Endothelial cell of umbilical vein (primary cell): ENCODE results near the gene RAB31. TPM values are rescaled to one million over a fixed set of nuclear protein-coding genes. Genes with fewer than 3 reads are reported as not detected.

Experiments
- BruUV-seq: library from RNA; stranded (reverse); fragments of 400-500 nt; replicated peaks from 2 replicates; lab custom pipeline; 2021; lab: Mats Ljungman, UMichigan
- CTCF ChIA-PET: fragments of 300-600, 350-600 bp; sonication (Branson Sonifier 250); formaldehyde crosslinking; loops from one replicate; lab custom pipeline; 2021; ENCODE audit warnings: antibody characterized with exemption, inconsistent platforms; lab: Charles Lee
- POLR2A ChIA-PET: fragments of 300-600, 350-600 bp; sonication (Branson Sonifier 250); formaldehyde crosslinking; loops from one replicate; lab custom pipeline; 2021; ENCODE audit warnings: antibody characterized with exemption, inconsistent platforms; lab: Charles Lee
- DNase-seq: peaks from one replicate; pipeline ENCODE4 v3.0.0-alpha.2; 2011; ENCODE audit warnings: low read depth, low spot score
- FAIRE-seq: peaks from 2 replicates; lab custom pipeline; 2011; peaks lifted over from hg19 to GRCh38; lab: Jason Lieb, UNC
- H2AFZ ChIP-seq: 2 replicates; pipeline ENCODE4 v1.6.0; 2012; ENCODE audit warnings: low read depth, low read length, control low read depth, inconsistent platforms
- H3K27ac ChIP-seq: 2 replicates; pipeline ENCODE4 v1.5.1; 2011; ENCODE audit warnings: low read depth, mild to moderate bottlenecking, control low read depth, low read length, moderate library complexity; ENCODE audit not compliant: insufficient read depth
- H3K27me3 ChIP-seq, 2 experiments: 2 replicates each; pipeline versions ENCODE4 v1.6.0 to v1.6.1; 2011; ENCODE audit warnings: low read length in 2 of 2, mixed read lengths in 1 of 2; ENCODE audit not compliant: control insufficient read depth in 2 of 2, insufficient read depth in 2 of 2
- H3K36me3 ChIP-seq, 2 experiments: 2 replicates in 1 of 2; 3 replicates in 1 of 2; pipeline ENCODE4 v1.5.1; 2011; ENCODE audit warnings: low read length in 2 of 2, mild to moderate bottlenecking in 1 of 2, moderate library complexity in 1 of 2; ENCODE audit not compliant: control insufficient read depth in 2 of 2, insufficient read depth in 2 of 2; ENCODE audit errors: extremely low read depth in 1 of 2
- H3K4me1 ChIP-seq: 3 replicates; pipeline ENCODE4 v1.5.1; 2011; ENCODE audit warnings: mild to moderate bottlenecking, low read length; ENCODE audit not compliant: control insufficient read depth, insufficient read depth; ENCODE audit errors: extremely low read depth
- H3K4me2 ChIP-seq: 2 replicates; pipeline ENCODE4 v1.6.1; 2011; ENCODE audit warnings: low read length, control low read depth, mixed read lengths; ENCODE audit not compliant: insufficient read depth
- H3K4me3 ChIP-seq, 3 experiments: fragments of 200-600 bp in 1 of 3; sonication (generic), shearing (Covaris generic) in 1 of 3; replicated peaks in 1 of 3; 2 replicates each; pipeline ENCODE4 v1.5.1; 2011 to 2016; ENCODE audit warnings: control low read depth in 3 of 3, low read length in 3 of 3, mild to moderate bottlenecking in 2 of 3, inconsistent platforms in 1 of 3, low read depth in 1 of 3, moderate library complexity in 1 of 3; ENCODE audit not compliant: insufficient read depth in 1 of 3
- H3K79me2 ChIP-seq: 2 replicates; pipeline ENCODE4 v1.6.0; 2012; ENCODE audit warnings: low read length, inconsistent platforms; ENCODE audit not compliant: control insufficient read depth, insufficient read depth
- H3K9ac ChIP-seq: replicated peaks from 2 replicates; pipeline ENCODE3; 2011; ENCODE audit warnings: low read length, control low read depth; ENCODE audit not compliant: insufficient read depth; ENCODE audit errors: extremely low read depth
- H3K9me1 ChIP-seq: replicated peaks from 3 replicates; pipeline ENCODE4 v1.6.0; 2011; ENCODE audit warnings: mild to moderate bottlenecking, low read length; ENCODE audit not compliant: control insufficient read depth, insufficient read depth; ENCODE audit errors: extremely low read depth
- H3K9me3 ChIP-seq: replicated peaks from 2 replicates; pipeline ENCODE4 v1.5.1; 2012; ENCODE audit warnings: low read length, inconsistent platforms; ENCODE audit not compliant: control insufficient read depth, insufficient read depth
- H4K20me1 ChIP-seq: replicated peaks from 2 replicates; pipeline ENCODE3; 2011; ENCODE audit warnings: mild to moderate bottlenecking, low read length; ENCODE audit not compliant: control insufficient read depth, insufficient read depth; ENCODE audit errors: extremely low read depth
- CTCF ChIP-seq, 2 donors: IDR thresholded peaks; 1 replicate in 1 of 2; 2 replicates in 1 of 2; pipeline ENCODE4 v1.5.1; 2011; ENCODE audit warnings: low read length in 2 of 2, mild to moderate bottlenecking in 2 of 2, moderate library complexity in 2 of 2, control low read depth in 1 of 2, inconsistent platforms in 1 of 2, low read depth in 1 of 2; ENCODE audit not compliant: insufficient read depth in 1 of 2; ENCODE audit errors: extremely low read depth in 1 of 2
- EZH2 ChIP-seq: IDR thresholded peaks from 2 replicates; pipeline ENCODE4 v1.6.1; 2012; ENCODE audit warnings: borderline replicate concordance, low read depth, mild to moderate bottlenecking, moderate library complexity, low read length, inconsistent platforms; ENCODE audit not compliant: severe bottlenecking
- FOS ChIP-seq: IDR thresholded peaks from 2 replicates; pipeline ENCODE4 v1.6.1; 2011; ENCODE audit warnings: mild to moderate bottlenecking, low read length, moderate library complexity, borderline replicate concordance; ENCODE audit not compliant: insufficient read depth
- GATA2 ChIP-seq: IDR thresholded peaks from 2 replicates; pipeline ENCODE4 v1.7.0; 2011; ENCODE audit warnings: low read depth, mild to moderate bottlenecking, moderate library complexity, mixed read lengths, low read length; ENCODE audit not compliant: insufficient read length, insufficient read depth
- JUN ChIP-seq: IDR thresholded peaks from 2 replicates; pipeline ENCODE4 v1.6.1; 2011; ENCODE audit warnings: borderline replicate concordance, low read depth; ENCODE audit not compliant: insufficient read length, insufficient read depth
- MYC ChIP-seq: IDR thresholded peaks from one replicate; pipeline ENCODE4 v1.6.1; 2011; ENCODE audit warnings: mild to moderate bottlenecking, low read depth, low read length
- POLR2A ChIP-seq: IDR thresholded peaks from 2 replicates; pipeline ENCODE4 v1.6.1; 2012; ENCODE audit warnings: low read depth, mild to moderate bottlenecking, control low read depth, low read length
- POLR2AphosphoS5 ChIP-seq: IDR thresholded peaks from 2 replicates; pipeline ENCODE4 v1.6.1; 2012; ENCODE audit warnings: low read depth, mild to moderate bottlenecking, control low read depth, low read length, moderate library complexity; ENCODE audit not compliant: insufficient read depth
- dilution Hi-C: fragments of 300-500 bp; cut with MboI; formaldehyde crosslinking; loops from one replicate; pipeline ENCODE4 v1.15.0; 2019; ENCODE audit warnings: low sequenced_read_pairs; ENCODE audit not compliant: extremely low pct_ligation_motif_present
- intact Hi-C: fragments of 100-400 bp; cut with micrococcal nuclease; formaldehyde crosslinking; loops from one replicate; pipeline ENCODE4 v1.10.0; 2022
- polyA plus RNA-seq, 4 experiments: library from polyadenylated mRNA; depleted of rRNA in 3 of 4; stranded (reverse) in 3 of 4; unstranded in 1 of 4; fragments of >200 nt; gene quantifications; 2 replicates each; pipeline versions ENCODE4 v1.2.1 to v1.2.3, GENCODE V29; 2011 to 2012; ENCODE audit warnings: missing spikeins in 1 of 4
- total RNA-seq: library from RNA; stranded (reverse); gene quantifications from 2 replicates; pipeline ENCODE4 v1.2.3, GENCODE V29; 2021
- TF ChIP-seq, protein P1 (sequence below): IDR thresholded peaks from 2 replicates; pipeline ENCODE4 v1.6.1; 2011; ENCODE audit not compliant: insufficient read depth, insufficient read length

RAB31 gene
- total and polyA plus RNA-seq, 2 donors (not counting 3 experiments of a cell fraction or from before 2014, with no cell fraction given), result 30.5 TPM

DNA sequence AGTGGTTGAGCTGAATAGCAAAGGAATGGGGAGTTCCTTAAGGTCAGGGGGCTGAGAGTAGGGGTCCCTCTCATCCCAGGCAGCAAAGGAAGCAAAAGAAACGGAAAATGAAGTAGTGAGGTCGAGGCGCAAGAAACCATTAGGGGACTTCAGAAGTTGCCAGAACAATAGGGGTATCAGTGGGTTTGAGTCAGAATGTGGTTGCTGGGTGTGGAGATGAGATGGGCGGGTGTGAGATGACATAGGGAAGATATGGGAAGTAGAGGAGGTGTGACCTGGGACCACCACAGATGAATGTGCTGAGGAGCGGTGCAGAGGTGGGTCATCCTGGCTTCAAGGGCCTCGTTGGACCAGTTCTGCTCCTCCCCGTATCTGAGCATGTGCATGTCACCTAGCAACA, 192.6 kb downstream of the RAB31 start:
- no peaks in the 10 kb centered on the region for H4K20me1 ChIP-seq
- no peaks in the 10 kb centered on the region for H3K27me3 ChIP-seq
- intact Hi-C loops, result no loop called here
- no peaks in the 10 kb centered on the region for H3K9me1 ChIP-seq
- no peak overlapping the region for H3K4me2 ChIP-seq
- TF ChIP-seq EZH2 (no peak), FOS (no peak), GATA2 (no peak), CTCF (IDR thresholded peaks at IDR 0.05; ENCODE audit: extremely low read depth in 1 of 2, insufficient read depth in 1 of 2, low read depth in 1 of 2, low read length in 2 of 2) (no peak), POLR2A (no peak), POLR2AphosphoS5 (no peak), MYC (no peak), JUN (no peak)
- TF ChIP-seq, protein P1, sequence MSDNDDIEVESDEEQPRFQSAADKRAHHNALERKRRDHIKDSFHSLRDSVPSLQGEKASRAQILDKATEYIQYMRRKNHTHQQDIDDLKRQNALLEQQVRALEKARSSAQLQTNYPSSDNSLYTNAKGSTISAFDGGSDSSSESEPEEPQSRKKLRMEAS, result no peak
- DNase-seq (no peak), FAIRE-seq (no peak)
- CTCF ChIA-PET, result no interaction called here
- H3K9ac ChIP-seq, result no peak overlapping the region
- no peaks in the 10 kb centered on the region for H3K36me3 ChIP-seq
- no TSS peak for BruUV-seq
- H2AFZ ChIP-seq, result no peak overlapping the region
- no peaks in the 10 kb centered on the region for H3K79me2 ChIP-seq
- peaks cover 5% of the 10 kb centered on the region for H3K4me1 ChIP-seq
- dilution Hi-C loops, result no loop called here
- no peak overlapping the region for H3K4me3 ChIP-seq
- POLR2A ChIA-PET, result no interaction called here
- H3K9me3 ChIP-seq, result no peaks in the 10 kb centered on the region
- H3K27ac ChIP-seq, result no peak overlapping the region
